Fibroblast of peridontal ligament (primary cell): Measurements from ENCODE around the gene KIF1A.

ENCODE experiments used
- DNase-seq: peaks from one replicate; pipeline ENCODE4 v3.0.0-alpha.2; 2010; ENCODE audit errors: extremely low read depth

KIF1A gene

DNA sequence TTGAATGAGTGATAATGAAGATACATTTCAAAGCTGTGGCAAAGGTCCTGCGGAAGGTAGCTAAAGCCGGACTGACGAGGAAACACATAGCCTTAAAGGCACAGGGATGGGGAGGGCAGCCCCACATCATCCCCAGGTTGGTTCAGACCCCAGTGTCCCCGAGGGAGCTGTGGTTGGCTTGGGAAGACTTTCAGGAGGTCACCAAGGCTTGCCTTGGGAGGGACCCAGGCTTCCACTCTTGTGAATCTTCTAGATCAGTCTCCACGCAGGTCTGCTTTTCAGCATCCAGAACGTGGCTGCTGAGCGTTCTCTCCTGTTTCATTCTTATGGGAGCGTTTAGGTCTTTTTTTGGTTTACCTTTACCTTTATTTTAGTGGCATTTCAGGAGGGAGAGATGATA lies 16.8 kb downstream of the KIF1A start:
- no peak for DNase-seq

DNA sequence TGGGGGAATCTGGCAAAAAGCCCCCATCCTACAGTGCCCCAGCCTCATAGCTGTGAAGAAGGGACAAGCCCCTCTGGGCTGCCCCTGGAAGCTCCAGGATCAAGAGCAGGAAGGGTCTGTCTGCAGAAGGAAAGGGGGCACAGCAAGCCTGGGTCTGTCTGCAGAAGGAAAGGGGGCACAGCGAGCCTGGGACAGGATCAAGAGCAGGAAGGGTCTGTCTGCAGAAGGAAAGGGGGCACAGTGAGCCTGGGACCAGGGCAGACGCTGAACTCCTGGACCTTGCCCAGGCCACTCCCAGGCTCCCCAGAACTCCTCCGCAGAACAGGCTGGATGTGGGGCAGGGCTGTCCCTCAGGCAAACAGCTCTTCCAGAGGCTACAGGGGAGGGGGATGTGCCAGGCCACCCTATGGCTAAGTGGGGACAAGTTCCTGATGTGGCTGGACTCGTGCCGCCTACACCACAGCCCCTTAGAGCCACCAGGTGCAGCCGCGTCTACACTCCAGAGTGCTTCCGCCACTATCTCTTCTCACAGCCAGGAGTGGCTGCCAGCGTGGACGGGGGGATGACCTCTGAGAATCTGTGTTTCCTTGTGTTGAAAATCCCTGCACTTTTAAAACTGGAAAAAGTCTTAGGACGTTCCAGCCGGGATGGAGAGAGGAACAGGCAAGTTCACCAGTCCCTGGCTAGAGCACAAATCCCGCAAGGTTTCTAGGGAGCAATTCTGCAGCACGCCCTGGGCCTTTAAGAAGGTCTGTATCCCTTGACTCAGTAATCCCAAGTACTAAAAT lies 20.8 kb downstream of the KIF1A start:
- DNase-seq, result no peak

DNA sequence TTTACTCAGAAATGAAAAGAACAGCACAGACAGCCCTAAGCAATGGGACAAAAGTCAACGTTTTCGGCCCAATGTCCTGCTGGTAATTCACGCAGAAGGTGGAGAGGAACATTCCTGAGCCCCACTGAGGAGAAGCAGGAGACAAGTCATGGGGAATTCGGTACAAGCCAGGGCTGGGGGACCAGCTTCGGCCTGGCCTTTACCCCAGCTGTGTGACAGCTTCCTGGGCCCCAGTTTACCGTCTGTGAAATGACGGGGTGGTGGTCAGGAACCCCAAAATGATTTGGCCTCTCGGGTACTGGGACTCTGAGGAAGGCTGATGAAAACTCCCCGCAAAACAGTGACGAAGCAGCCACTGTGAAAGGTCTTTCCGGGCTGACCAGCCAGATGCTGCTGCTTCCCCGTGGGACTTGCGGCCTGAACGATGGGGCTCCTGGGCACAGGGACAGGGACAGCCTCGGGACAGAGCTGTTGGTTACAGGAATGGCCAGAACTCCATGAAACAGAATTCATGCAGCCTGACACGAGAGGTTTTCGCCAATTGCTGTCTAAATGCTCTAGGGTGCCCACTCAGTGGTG lies 21.6 kb downstream of the KIF1A start:
- no peak for DNase-seq

DNA sequence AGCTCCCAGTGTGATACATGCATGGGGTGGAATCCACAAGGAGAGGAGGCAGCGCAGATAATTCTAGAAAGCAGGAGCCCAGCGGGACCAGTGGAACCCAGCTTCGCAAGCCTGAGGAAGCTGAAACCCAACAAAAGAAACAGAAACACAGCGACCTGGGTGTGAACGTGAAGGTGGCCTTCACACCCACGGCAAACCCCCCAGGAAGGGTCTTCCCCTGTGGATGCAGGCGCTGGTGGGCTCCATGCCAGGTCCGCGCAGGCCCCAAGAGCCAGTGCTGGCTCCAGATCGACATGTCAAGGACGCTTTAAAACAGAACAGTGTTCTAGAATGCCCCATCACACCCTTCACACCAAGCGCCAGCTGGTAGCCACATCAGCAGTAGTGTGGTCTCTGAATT lies 22.1 kb downstream of the KIF1A start:
- no peak for DNase-seq

DNA sequence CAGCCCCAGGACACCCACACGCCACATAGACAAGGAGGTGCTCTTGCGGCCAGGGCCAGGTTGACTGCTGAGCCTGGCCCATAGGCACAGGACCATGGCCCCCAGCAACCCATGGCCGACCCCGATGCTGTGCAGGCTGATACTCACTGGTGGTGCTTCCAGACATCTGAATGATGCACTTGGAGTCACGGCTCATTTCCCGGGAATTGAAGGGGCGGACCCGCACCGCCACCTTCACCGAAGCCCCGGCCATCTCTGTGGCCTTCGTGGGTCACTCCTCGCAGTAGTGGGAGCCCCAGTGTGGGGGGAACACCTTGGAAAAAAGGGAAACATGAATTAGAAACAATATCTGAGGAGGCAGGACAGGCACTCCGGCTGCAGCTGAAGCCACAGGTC lies 22.5 kb downstream of the KIF1A start:
- DNase-seq, result no peak

DNA sequence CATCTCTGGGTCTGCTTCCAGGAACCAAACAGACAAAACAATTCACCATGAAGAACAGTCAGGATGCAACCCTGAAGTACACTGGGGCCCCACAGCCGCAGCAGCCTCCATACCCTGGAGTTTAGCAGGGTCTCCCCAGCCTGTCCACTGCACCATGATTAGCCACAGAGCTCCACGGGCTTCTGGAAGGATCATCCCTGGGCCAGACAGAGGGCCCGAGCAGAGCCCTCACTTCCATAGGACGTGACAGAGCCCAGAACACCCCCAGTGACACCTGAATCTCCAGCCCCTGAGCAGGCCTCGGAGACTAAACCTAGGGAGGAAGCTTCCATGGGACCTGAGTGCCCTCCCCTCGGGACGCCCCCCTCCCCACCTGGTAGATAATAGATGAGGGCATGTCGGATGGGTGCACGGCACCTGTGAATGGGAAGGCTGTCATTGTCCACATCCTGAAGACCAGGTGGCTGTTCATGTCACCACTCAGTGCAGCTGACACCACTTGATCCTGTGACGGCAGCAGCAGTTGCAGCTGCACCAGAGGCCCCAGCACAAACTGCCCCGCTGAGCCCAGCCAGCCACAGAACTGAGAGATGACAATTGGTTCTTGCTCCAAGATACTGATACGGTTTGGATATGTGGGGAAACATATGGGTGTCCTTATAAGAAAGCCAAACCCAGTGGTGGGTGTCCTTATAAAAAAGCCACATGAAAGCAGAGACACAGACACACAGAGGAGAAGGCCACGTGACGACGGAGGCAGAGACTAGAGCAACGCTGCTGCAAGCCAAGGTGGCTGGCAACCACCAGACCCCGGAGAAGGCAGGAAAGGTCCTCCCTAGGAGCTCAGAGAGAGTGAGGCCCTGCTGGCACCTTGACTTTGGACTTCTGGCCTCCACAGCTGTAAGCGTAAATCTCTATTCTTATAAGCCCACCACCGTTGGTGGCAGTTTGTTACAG lies 23.2 kb downstream of the KIF1A start:
- DNase-seq, result no peak

DNA sequence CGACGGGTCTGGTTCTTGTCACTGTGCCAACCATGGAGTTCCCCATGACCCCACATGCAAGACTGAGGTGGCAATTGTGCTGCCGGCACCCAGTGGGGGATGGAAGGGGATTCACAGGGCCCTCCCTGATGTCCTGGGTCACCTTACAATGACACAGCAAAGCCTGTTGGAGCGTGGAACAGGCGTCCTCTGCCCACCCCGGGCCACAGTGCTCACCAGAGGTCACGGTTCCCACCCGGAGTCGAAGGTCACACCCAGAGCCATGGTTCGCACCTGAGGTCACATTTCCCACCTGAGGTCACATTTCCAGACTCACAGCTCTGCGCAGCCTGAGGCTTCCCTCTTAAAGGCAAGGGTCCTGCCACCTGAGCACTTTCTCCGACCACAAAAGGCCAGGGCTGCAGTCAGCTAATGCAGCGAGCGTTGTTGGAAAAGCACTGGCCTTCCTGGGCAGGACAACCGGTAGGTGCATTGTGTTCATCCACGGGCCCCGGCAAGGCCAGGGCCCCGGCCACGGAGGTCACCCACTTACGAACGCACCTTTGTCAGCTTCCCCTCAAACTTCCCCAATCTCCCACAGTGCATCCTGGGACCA lies 24.0 kb downstream of the KIF1A start:
- DNase-seq, result no peak

DNA sequence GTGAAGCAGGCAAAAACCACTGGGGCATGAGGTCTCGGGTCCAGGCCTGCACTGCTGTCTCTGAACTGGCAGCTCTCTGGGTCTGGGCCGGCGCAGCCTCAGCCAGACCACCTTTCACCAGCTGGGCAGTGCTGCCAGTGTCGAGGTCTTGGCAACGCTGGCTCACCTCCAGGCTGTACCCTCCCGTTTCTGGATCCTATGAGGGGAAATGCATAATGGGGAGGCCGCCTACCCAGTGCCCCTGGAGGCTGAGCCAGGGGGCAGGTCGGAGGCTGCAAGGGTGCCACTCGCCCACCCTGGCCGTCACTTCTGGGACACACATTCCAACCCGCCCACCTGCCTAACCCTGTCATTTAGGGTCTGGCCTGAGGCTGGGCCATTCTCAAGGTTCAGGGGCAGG lies 24.6 kb downstream of the KIF1A start:
- DNase-seq, result no peak

DNA sequence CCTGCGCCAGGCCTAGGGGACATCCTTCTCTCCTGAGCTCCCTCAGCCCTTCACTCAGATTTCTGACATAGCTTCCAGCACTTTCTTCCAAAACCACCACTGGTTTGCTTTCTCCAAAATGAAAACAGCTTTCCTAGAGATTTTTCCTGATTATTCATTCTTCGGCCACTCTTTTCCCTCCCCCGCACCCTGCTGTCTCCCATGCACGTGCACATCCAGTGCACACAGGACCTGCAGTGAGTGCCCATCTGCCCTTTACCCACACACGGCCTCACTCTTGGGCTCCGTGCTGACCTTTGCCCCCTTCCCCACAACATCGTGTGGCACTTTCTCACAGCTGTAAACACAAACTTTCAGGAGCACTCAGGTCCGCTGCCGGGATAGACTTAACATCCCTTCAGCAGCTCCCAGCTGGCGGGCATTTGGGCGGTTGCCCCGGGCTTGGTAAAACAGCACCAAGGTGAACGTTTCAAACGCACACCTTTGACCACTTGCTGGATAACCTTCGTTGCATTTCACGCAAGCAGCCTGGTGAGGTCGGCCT lies 25.8 kb downstream of the KIF1A start:
- no peak for DNase-seq

DNA sequence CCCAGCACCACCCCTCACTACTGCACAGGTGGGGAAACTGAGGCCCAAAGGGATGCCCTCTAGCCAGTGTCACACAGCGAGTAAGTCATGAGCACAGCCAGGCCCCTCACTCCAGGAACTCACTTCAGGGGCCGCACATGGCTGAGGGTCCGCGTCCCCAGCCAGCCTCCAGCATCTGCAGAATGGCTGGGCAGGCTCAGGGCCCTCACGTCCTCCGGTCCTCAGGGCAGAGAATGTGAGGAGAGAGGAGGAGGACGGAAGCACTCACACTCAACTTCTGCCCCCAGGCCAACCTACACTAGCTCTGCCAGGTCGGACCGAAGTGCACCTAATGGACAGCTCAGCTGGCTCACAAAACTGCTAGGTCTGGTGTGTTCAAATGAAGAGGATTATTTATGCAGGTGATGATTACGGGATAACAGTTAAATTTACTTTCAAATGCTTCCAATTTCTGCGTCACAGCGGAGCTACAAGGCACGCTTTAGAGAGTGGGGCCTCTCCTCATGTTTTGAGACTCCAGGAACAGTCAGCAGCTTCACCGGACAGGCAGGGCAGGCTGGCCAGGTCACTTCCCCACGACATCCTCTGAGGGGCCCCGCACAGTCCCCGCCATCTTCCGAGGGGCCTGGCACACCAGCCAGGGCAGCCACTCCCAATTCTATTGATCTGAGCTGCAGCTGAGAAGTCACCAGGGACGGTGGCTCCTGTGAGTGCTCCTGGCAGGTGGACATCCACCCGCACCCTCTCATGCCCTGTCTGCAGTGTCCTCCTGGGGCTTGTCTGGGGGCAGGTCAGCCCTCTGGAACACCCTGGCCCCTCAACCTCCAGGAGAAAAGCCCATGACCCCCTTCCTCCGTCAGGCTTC lies 26.5 kb downstream of the KIF1A start:
- no peak for DNase-seq

DNA sequence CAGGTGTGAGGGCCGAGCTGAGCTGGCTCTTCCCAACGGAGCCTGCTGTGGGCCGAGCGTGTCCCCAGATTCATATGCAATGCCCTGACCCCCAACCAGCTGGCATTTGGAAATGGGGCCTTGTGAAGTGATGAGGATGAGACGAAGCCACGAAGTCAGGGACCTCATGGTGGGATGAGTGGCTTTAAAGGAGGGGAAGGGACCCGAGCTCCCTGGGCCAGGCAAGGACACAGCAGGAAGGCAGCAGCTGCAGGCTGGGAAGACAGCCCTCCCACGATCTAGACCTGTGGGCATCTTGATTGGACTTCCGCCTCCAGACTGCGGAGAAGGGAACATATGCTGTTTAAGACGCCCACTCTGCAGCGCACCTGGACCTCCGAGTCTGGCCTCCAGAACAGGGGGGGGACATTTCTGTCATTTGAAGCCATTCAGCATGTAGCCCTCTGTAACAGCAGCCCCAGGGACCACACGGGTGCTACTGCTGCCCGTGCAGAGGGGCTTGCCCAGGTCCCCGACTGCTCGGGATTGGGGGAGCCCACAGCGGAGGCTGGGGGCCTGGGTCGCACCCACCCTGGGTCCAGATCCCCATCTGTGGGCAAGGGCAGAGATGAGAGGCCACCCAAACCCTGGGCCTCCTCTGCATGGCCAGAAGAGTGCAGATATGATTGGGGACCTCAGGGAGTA lies 27.2 kb downstream of the KIF1A start:
- no peak for DNase-seq

DNA sequence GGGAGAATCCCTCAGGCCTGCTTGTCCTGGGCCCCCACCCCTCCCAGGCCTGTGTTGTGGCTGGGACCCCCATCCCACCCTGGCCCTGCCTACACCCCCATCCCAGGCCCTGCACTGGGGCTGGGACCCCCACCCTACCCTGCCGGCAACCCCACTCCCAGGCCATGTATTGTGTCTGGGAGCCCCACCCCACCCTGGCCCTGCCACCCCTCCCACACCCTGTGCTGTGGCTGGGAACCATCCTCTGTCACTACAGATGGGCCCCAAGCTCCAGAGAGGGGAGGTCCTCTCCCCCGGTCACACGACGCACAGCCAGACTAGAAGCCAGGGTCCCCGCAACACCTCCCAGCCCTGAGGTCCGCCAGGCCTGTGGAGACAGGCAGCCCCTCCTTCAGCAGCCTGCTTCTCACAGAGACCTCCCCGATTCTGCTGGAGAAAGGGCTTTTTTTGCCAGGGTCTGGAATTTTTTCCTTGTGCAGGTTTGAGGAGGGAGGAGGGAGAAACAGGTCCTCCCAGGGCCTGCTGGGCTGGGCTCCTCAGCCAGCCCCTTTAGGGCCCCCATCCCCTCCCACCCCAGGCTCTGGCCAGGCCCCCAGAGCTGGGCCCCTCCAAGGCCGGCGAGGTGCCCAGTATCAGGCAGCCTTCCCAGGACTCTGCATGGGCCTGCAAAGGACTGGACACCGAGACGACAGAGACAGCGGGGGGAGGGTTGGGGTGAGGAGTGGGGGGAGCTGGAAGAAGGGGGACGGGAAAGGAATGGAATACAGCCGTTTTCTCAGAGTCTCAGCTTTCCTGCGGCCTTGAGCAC lies 28.0 kb downstream of the KIF1A start:
- no peak for DNase-seq

DNA sequence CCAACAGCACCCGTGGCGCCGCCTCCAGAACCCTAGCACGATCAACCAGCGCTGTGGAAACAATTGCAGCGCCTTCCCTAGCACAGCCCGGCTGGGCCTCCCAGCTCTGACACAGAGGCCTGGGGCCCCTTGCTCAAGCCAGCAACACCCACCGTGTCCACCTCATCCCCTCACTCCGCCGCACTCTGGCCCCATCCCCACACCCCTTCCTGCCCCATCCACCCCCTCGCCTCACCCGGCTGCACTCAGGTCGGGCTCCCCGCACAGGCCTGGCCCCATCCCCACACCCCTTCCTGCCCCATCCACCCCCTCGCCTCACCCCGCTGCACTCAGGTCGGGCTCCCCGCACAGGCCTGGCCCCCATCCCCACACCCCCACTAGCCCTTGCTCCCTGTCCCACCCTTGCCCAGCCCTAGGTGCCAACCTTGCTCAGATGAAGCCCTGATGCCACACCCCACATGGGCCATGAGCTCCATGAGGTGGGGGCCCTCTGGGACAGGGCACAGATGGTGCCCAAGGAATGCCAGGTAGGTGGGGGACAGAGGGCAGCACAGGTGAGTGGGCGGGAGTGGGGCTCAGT lies 28.7 kb downstream of the KIF1A start:
- DNase-seq, result no peak

DNA sequence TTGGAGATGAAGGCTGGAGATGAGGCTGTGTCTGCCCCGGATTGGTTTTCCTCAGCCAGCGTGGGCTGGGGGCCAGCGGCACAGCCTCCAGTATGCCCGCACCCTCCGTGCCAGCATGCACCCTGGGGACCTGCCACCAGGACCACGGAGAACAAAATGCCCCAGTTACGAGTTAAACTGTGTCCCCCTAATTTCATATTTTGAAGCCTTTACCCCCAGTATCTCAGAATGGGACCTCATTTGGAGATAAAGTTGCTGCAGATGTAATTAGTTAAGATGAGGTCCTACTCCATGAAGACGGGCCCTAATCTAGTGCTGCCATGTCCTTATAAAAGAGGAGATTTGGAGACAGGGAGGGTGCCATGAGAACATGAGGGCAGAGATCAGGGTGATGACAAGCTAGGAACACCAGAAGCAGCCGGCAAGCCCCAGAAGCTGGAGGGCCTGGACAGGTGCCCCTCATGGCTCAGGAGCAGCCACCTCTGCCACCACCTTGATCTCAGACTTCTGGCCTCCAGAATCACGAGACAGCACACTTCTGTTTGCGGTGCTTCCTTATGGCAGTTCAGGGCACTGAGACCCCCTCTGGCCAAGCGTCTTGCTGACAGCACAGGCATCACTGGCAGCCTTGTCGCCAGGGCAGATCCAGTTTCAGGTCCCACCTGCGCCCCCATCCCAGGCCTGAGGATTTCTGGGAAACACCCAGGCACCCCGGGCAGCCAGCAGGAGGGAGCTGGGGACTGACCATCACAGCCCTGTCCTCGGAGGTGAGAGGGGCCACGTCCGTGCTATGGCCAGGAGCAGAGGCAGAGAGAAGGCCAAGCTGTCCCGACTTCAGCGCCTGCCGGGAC lies 29.4 kb downstream of the KIF1A start:
- no peak for DNase-seq

DNA sequence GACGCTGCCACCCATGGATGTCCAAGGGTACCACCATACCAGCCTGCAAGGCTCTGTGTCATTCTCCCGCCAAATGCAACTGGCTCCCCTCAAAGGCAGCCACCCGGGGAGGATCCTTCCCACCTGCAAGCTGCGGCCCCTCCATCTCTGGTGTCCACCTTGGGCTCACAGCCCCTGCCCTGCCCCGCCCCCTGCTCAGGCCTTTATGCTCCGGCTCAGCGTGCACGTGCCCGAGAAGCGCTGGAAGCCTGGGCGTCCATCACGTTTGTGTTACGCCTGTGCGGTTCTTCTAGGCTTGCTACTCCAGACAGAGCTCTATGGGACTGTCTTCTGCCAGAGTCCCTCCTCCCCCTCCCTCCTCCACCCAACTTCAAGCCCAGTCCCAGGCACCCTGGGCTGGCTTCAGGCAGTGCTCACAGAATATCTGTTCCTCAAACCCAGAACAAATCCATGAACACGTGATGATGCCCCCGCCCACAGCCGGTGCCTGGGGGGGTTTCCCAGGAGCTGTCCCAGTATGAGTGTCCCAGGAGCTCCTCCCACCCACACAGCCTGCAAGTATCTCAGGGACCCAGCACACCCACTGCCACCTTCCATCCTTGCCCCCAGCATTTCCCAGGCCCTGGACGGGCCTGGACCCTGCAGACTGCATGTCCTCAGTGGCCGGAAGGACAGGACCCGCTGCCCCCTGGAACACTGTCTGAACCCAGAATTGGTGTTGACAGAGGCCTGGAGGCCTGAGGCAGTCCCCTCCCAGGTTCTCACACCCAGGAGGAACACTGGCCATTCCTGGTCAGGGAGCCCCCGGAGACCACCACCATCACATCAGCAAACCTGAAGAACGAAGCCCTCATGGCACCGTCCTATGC lies 30.3 kb downstream of the KIF1A start:
- DNase-seq, result no peak

DNA sequence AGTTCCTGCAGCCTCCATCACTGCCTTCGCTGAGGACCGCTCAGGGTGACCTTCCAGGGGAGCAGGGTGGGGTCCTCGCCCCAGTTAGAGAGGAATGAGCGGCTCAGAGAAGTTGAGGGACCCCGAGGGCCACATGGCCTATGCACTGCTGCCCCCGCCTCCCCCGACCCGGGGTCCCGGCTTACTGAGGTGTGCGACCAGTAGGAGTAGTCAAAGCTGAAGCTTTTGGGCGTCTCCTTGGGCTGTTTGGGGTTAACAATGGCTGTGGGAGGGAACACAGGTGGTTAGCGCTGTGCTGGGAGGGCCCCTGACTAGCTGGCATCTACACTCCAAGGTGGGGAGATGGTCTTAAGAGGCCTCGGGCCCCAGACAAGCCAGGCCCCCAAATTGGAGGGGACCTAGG lies 31.0 kb downstream of the KIF1A start:
- DNase-seq, result no peak

DNA sequence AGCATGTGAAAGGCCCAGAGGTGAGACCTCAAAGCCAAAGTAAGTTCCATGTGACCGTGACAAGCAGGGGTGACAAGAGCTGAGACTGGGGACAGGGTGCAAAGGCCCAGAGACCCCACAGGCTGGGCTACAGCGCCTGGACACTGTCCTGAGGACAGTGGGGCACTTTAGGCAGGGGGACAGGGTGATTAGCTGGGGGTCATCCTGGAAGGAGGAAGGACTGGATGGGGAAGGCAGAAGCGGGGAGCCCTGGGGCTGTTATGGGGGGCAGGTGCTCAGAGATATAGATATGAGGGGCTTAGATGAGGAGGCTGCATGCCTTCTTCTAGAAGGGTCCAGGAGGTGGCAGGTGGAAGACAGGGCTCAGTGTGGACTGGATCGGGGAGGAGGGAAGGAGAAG lies 31.5 kb downstream of the KIF1A start:
- no peak for DNase-seq
